ENCODE data around the gene ASCC1. TPM values are rescaled to one million over a fixed set of nuclear protein-coding genes. Genes with fewer than 3 reads are reported as not detected.

The ASCC1 gene
- total and polyA plus RNA-seq, 10 donors: 11.9 to 41.7 (median 33.8) TPM

DNA sequence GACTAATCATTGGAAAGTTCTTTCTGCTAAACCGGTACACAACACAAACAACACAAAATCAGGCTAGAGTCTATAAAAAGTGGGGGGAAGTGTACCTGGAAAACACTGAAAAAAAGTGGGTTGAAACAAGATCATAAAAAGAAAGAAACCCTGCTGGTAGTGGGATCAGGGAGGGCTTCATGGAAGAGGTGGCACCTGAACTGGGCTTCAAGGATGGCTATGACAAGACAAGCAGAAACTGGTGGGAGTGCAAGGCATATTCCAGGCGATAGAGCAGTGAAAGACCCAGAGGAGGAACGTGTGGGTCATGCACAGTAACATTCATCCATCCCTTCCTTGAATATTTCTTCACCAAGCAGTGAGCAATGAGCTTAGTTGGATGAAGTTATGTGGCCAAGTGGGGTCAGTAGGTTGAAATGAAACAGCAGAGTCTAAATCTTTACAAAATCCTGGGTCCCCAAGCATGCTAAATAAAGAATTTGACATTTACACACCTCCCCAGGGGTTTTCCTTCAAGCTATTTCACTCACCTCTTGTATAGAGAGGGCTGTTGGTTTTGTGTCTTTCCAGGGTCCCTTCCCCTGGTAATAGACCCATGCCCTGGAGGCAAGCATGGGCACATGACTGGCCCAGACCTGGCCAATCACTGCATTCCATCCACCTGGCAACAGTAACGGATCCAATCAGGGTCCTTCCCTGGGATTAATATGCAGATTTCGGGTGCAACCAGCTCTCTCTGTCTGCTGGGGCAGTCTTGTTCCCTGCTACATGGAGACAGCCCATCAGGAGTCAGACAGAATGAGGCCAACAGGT is 165.9 kb downstream of the ASCC1 start:
- WGBS, 5 donors: 83 to 94% (median 87%) methylated on average over 5 of the region's 5 CpGs

GRCh38 chr10:72049472-72049871 is 166.6 kb downstream of the ASCC1 start:
- peaks cover 0 to 7% (median 2%) of the 10 kb centered on the region in 8 donors for H3K9me3 ChIP-seq
- WGBS, 5 donors: 80 to 92% (median 81%) methylated on average over 1 of the region's 1 CpG
- H3K36me3 ChIP-seq: no peaks in the 10 kb centered on the region
- H3K4me1 ChIP-seq: peaks cover 0 to 11% (median 7%) of the 10 kb centered on the region in 6 donors
- intact Hi-C loops (cut with DNase I; ENCODE audit: low total_unique reads): loop anchor here (5.0 to 10.0 kb wide), 3 partner anchors 152 to 735 kb away; partner anchors contain the start of gene SLC29A3
- no peak overlapping the region for H3K4me3 ChIP-seq
- no peak for TF ChIP-seq POLR2A (IDR thresholded peaks at IDR 0.05)
- TF ChIP-seq, protein P1, sequence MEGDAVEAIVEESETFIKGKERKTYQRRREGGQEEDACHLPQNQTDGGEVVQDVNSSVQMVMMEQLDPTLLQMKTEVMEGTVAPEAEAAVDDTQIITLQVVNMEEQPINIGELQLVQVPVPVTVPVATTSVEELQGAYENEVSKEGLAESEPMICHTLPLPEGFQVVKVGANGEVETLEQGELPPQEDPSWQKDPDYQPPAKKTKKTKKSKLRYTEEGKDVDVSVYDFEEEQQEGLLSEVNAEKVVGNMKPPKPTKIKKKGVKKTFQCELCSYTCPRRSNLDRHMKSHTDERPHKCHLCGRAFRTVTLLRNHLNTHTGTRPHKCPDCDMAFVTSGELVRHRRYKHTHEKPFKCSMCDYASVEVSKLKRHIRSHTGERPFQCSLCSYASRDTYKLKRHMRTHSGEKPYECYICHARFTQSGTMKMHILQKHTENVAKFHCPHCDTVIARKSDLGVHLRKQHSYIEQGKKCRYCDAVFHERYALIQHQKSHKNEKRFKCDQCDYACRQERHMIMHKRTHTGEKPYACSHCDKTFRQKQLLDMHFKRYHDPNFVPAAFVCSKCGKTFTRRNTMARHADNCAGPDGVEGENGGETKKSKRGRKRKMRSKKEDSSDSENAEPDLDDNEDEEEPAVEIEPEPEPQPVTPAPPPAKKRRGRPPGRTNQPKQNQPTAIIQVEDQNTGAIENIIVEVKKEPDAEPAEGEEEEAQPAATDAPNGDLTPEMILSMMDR (IDR thresholded peaks at IDR 0.05 in 8 of 11, conservative IDR thresholded peaks at IDR 0.05 in 3 of 11): no peak
- no peak for TF ChIP-seq POLR2AphosphoS5 (IDR thresholded peaks at IDR 0.05)
- no peaks in the 10 kb centered on the region for H3K27me3 ChIP-seq (replicated peaks in 1 of 7)
- no peak overlapping the region for H3K27ac ChIP-seq
- no peak for DNase-seq

More for the DNA sequence above, 165.9 kb downstream of the ASCC1 start:
- Histone ChIP-seq H3K4me1 (peaks cover 0 to 11% (median 6%) of the 10 kb centered on the region in 6 donors), H3K36me3 (no peaks in the 10 kb centered on the region), H3K4me3 (no peak overlapping the region), H3K27me3 (replicated peaks in 1 of 7) (no peaks in the 10 kb centered on the region), H3K27ac (no peak overlapping the region), H3K9me3 (peaks cover 0 to 7% (median 2%) of the 10 kb centered on the region in 8 donors)
- TF ChIP-seq POLR2A (IDR thresholded peaks at IDR 0.05): no peak
- TF ChIP-seq, protein P1 (IDR thresholded peaks at IDR 0.05 in 8 of 11, conservative IDR thresholded peaks at IDR 0.05 in 3 of 11): peak in 1 of 11 experiments; percentile 8
- no peak for TF ChIP-seq POLR2AphosphoS5 (IDR thresholded peaks at IDR 0.05)
- no peak for DNase-seq
- intact Hi-C loops (cut with DNase I; ENCODE audit: low total_unique reads): loop anchor here (5.0 to 10.0 kb wide), 3 partner anchors 153 to 735 kb away; partner anchors contain the start of gene SLC29A3

- Histone ChIP-seq H3K27ac (no peak overlapping the region), H3K36me3 (no peaks in the 10 kb centered on the region), H3K27me3 (replicated peaks in 1 of 7) (no peaks in the 10 kb centered on the region), H3K9me3 (peaks cover 0 to 7% (median 2%) of the 10 kb centered on the region in 8 donors), H3K4me1 (peaks cover 0 to 14% (median 8%) of the 10 kb centered on the region in 6 donors), H3K4me3 (no peak overlapping the region)
- 31 to 32% (median 31%) methylated on average over 12 of the region's 12 CpGs for WGBS, 5 donors
- DNase-seq: peak; percentile 94
- TF ChIP-seq, protein P1 (IDR thresholded peaks at IDR 0.05 in 8 of 11, conservative IDR thresholded peaks at IDR 0.05 in 3 of 11): peak; percentile 98 to 99 (median 99)
- TF ChIP-seq POLR2A (IDR thresholded peaks at IDR 0.05) (no peak), POLR2AphosphoS5 (IDR thresholded peaks at IDR 0.05) (peak in 2 of 3 donors; percentile 59 to 73)
- intact Hi-C loops (cut with DNase I; ENCODE audit: low total_unique reads): loop anchor here (5.0 to 10.0 kb wide), 3 partner anchors 151 to 734 kb away; partner anchors contain the start of gene SLC29A3
Observed at GRCh38 chr10:72048450-72049124, 167.5 kb downstream of the ASCC1 start.

Small RNA genes within 50 kb of the gene (small RNA-seq; reads per million reads assigned to genes)
- gene RF00019 (0 reads per million in 4 donors), gene RF00340 (0 reads per million in 4 donors)

Other genes starting within 250 kb of the ASCC1 start
- gene SPOCK2, start 127.7 kb downstream of the ASCC1 start, total RNA-seq: 10 to 100 TPM; 32.2 to 64.3 (median 43.5) TPM
- gene SPOCK2, start 127.7 kb downstream of the ASCC1 start, polyA plus RNA-seq: 10 to 100 TPM; 12.6 to 28.4 (median 23.6) TPM
- 100 to 1,000 TPM in 3 of 7 donors, 10 to 100 TPM in 4; 70.8 to 115 (median 97.2) TPM for gene ANAPC16, start 264 bp downstream of the ASCC1 start, total RNA-seq
- 100 to 1,000 TPM; 182 to 239 (median 224) TPM for gene ANAPC16, start 264 bp downstream of the ASCC1 start, polyA plus RNA-seq
- 100 to 1,000 TPM; 103 to 308 (median 249) TPM for gene DDIT4, start 57.6 kb upstream of the ASCC1 start, total RNA-seq
- 100 to 1,000 TPM in 2 of 3 donors, 10 to 100 TPM in 1; 99.3 to 247 (median 209) TPM for gene DDIT4, start 57.6 kb upstream of the ASCC1 start, polyA plus RNA-seq
- 10 to 100 TPM; 32.7 to 55.4 (median 41.6) TPM for gene DNAJB12, start 138.6 kb upstream of the ASCC1 start, total RNA-seq
- gene DNAJB12, start 138.6 kb upstream of the ASCC1 start, polyA plus RNA-seq: 10 to 100 TPM; 13.6 to 16.5 (median 14.3) TPM

Data from spleen (tissue), 11 donors.